ENCODE data around the gene UNCX. TPM values are rescaled to one million over a fixed set of nuclear protein-coding genes. Genes with fewer than 3 reads are reported as not detected.

UNCX gene
- total RNA-seq, 2 experiments from 2014 or later = not detected

DNA sequence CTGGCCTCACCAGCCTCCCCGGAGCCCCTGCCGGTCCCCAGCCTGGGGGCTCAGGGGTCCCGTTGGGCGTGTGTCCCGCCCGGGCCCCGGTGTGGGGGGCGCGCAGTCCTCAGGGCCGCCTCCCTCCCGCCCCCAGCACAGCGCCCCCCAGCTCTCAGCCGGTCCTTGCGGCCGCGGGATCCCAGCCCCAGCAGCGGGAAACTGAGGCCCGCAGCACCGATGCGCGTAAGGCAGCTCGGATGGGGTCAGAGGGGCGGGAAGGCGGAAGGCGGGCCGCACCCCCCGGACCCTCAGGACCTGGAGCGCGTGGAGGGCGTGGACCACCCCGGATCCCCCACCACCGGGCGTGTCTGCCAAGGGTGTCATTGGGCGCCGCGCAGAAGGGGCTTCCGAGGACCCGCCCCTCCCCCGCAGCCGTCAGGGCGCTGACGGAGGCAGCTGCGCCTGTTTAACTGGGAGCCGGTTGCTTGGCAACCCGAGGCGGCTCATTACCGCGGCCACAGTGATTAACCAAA, 14.9 kb downstream of the UNCX start:
- POLR2A ChIA-PET = no interaction called here
- no peak overlapping the region for H3K27ac ChIP-seq (ENCODE audit: low read depth, low read length, poor library complexity, severe bottlenecking)
- BruUV-seq (replicated peaks) = no TSS peak
- H4K20me1 ChIP-seq (ENCODE audit: insufficient read depth, low read length) = no peaks in the 10 kb centered on the region
- H3K4me1 ChIP-seq (ENCODE audit: insufficient read depth, low read length, poor library complexity, severe bottlenecking) = no peaks in the 10 kb centered on the region
- intact Hi-C loops (cut with micrococcal nuclease; ENCODE audit: unreplicated experiment) = no loop called here
- H3K4me3 ChIP-seq (ENCODE audit: low read depth, low read length, poor library complexity, severe bottlenecking) = no peak overlapping the region
- no peaks in the 10 kb centered on the region for H3K9me3 ChIP-seq (ENCODE audit: low read length)
- H2AFZ ChIP-seq (ENCODE audit: low read length) = no peak overlapping the region
- no peak for TF ChIP-seq EZH2phosphoT487 (IDR thresholded peaks at IDR 0.05; ENCODE audit: borderline replicate concordance, low read depth, low read length)
- TF ChIP-seq, protein P1, sequence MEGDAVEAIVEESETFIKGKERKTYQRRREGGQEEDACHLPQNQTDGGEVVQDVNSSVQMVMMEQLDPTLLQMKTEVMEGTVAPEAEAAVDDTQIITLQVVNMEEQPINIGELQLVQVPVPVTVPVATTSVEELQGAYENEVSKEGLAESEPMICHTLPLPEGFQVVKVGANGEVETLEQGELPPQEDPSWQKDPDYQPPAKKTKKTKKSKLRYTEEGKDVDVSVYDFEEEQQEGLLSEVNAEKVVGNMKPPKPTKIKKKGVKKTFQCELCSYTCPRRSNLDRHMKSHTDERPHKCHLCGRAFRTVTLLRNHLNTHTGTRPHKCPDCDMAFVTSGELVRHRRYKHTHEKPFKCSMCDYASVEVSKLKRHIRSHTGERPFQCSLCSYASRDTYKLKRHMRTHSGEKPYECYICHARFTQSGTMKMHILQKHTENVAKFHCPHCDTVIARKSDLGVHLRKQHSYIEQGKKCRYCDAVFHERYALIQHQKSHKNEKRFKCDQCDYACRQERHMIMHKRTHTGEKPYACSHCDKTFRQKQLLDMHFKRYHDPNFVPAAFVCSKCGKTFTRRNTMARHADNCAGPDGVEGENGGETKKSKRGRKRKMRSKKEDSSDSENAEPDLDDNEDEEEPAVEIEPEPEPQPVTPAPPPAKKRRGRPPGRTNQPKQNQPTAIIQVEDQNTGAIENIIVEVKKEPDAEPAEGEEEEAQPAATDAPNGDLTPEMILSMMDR (conservative IDR thresholded peaks at IDR 0.05; ENCODE audit: low read length) = no peak
- CTCF ChIA-PET (ENCODE audit: unreplicated experiment) = no interaction called here
- H3K36me3 ChIP-seq (ENCODE audit: insufficient read depth, low read length) = no peaks in the 10 kb centered on the region
- H3K9me2 ChIP-seq (ENCODE audit: insufficient read depth, low read length) = no peaks in the 10 kb centered on the region
- no peaks in the 10 kb centered on the region for H3K79me2 ChIP-seq (ENCODE audit: insufficient read depth, low read depth, low read length)
- DNase-seq (ENCODE audit: low spot score) = no peak
- H3K4me2 ChIP-seq (ENCODE audit: low read length) = no peak overlapping the region

DNA sequence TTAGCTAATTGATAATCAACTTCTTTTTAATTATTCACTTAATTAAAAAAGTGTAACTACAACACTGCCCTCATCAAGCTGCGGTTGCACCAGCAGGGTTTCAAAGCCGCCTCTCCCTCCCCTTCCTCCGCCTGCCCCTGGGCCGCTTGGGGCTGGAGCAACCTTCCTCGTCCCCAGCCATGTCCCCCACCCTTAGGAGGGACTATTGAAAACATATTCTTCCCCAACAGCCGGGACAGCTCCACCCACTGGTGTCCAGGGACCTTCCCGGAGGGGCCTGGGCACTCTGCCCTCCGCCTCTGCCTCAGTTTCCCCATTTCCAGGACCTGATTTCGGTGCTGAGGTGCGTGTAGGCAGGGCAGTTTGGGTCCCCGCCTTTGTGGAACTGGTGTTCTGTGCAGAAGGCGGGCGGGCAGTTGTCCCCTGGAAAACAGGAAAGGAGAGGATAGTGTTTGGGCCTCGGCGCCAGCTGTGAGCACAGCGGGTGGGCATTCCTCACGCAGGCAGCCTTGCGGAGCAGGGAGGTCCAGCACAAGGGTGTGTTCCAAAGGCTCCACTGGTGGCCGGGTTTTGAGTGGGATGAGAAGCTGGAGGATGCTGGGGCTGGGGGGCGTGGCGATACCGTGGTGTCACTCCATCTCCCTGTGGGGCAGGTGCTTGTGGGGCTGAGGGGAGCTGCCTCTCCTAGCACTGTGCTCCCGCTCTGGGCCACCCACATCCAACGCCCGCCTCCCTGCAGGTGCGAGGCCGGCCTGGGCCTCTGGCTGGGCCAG, 15.7 kb downstream of the UNCX start:
- ChIA-PET POLR2A (no interaction called here), CTCF (ENCODE audit: unreplicated experiment) (no interaction called here)
- Histone ChIP-seq H3K27ac (ENCODE audit: low read depth, low read length, poor library complexity, severe bottlenecking) (no peak overlapping the region), H4K20me1 (ENCODE audit: insufficient read depth, low read length) (no peaks in the 10 kb centered on the region), H3K4me2 (ENCODE audit: low read length) (no peak overlapping the region), H2AFZ (ENCODE audit: low read length) (no peak overlapping the region), H3K4me3 (ENCODE audit: low read depth, low read length, poor library complexity, severe bottlenecking) (no peak overlapping the region), H3K9me2 (ENCODE audit: insufficient read depth, low read length) (no peaks in the 10 kb centered on the region), H3K4me1 (ENCODE audit: insufficient read depth, low read length, poor library complexity, severe bottlenecking) (no peaks in the 10 kb centered on the region), H3K36me3 (ENCODE audit: insufficient read depth, low read length) (no peaks in the 10 kb centered on the region), H3K9me3 (ENCODE audit: low read length) (no peaks in the 10 kb centered on the region), H3K79me2 (ENCODE audit: insufficient read depth, low read depth, low read length) (no peaks in the 10 kb centered on the region)
- DNase-seq (ENCODE audit: low spot score) = no peak
- no TSS peak for BruUV-seq (replicated peaks)
- intact Hi-C loops (cut with micrococcal nuclease; ENCODE audit: unreplicated experiment) = no loop called here
- TF ChIP-seq, protein P1 (conservative IDR thresholded peaks at IDR 0.05; ENCODE audit: low read length) = no peak
- no peak for TF ChIP-seq EZH2phosphoT487 (IDR thresholded peaks at IDR 0.05; ENCODE audit: borderline replicate concordance, low read depth, low read length)

DNA sequence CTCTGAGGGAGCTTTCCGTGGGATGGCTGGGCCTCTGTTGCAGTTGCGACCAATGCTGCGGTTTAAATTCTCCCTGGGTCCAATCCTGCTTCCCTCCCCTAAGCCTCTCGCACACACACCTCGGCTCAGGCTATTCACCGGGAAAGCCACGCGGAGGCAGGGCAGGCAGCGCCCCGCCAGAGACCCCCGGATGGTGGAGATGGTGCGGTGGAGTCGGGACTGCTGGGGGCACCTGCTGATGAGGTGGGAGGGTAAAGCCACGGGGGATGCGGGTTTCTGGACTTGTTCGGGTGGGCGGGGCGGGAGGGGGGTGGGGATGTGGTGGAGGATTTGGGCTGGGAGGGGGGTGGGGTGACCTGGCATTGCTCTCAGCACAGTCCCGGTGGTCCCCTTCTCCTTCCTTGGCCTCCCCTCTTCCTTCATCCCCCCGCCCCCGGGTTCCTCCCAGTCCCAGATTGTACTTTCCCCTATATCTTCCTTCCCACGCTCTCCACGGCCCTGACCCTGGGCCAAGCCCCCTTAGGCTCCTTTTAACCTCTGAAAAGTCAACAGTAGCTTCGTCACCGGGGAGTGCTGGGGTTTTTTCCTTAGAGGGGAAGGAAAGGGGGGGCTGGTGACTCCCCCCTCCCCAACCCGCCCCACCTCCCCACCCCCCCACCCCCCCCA, 16.4 kb downstream of the UNCX start:
- Histone ChIP-seq H3K9me2 (ENCODE audit: insufficient read depth, low read length) (no peaks in the 10 kb centered on the region), H3K4me3 (ENCODE audit: low read depth, low read length, poor library complexity, severe bottlenecking) (no peak overlapping the region), H3K79me2 (ENCODE audit: insufficient read depth, low read depth, low read length) (no peaks in the 10 kb centered on the region), H4K20me1 (ENCODE audit: insufficient read depth, low read length) (no peaks in the 10 kb centered on the region), H2AFZ (ENCODE audit: low read length) (no peak overlapping the region), H3K36me3 (ENCODE audit: insufficient read depth, low read length) (no peaks in the 10 kb centered on the region), H3K27ac (ENCODE audit: low read depth, low read length, poor library complexity, severe bottlenecking) (no peak overlapping the region), H3K9me3 (ENCODE audit: low read length) (no peaks in the 10 kb centered on the region), H3K4me2 (ENCODE audit: low read length) (no peak overlapping the region), H3K4me1 (ENCODE audit: insufficient read depth, low read length, poor library complexity, severe bottlenecking) (no peaks in the 10 kb centered on the region)
- DNase-seq (ENCODE audit: low spot score) = no peak
- intact Hi-C loops (cut with micrococcal nuclease; ENCODE audit: unreplicated experiment) = no loop called here
- no peak for TF ChIP-seq EZH2phosphoT487 (IDR thresholded peaks at IDR 0.05; ENCODE audit: borderline replicate concordance, low read depth, low read length)
- TF ChIP-seq, protein P1 (conservative IDR thresholded peaks at IDR 0.05; ENCODE audit: low read length) = no peak
- ChIA-PET CTCF (ENCODE audit: unreplicated experiment) (no interaction called here), POLR2A (no interaction called here)
- no TSS peak for BruUV-seq (replicated peaks)

Data from OCI-LY7 (cell line).